K562 (cell line): ENCODE measurements around the gene SERTAD3. TPM values are rescaled to one million over a fixed set of nuclear protein-coding genes. Genes with fewer than 3 reads are reported as not detected.
A peak's percentile ranks its signal among the peaks of the same experiment; 100 is the strongest.

ENCODE experiments used
- ASH1L ChIP-seq: fragments of 450-650 bp; IDR thresholded peaks from 2 replicates; pipeline ENCODE4 v1.6.1; 2018; ENCODE audit warnings: borderline replicate concordance, mild to moderate bottlenecking, low read depth; ENCODE audit not compliant: partially characterized antibody
- CBX3 ChIP-seq, 2 experiments: IDR thresholded peaks; 1 replicate in 1 of 2; 2 replicates in 1 of 2; pipeline ENCODE4 v1.6.1; 2012; ENCODE audit warnings: inconsistent platforms in 2 of 2, low read length in 2 of 2, borderline replicate concordance in 1 of 2, control low read depth in 1 of 2
- CSDE1 ChIP-seq, 2 experiments: fragments of 450-650 bp; IDR thresholded peaks; 2 replicates each; pipeline ENCODE4 v1.6.1; 2016; ENCODE audit warnings: mild to moderate bottlenecking in 1 of 2
- CTBP1 ChIP-seq: fragments of 450-650 bp; IDR thresholded peaks from 2 replicates; pipeline ENCODE4 v1.6.1; 2016; ENCODE audit warnings: borderline replicate concordance
- IFI16 ChIP-seq: fragments of 250-450 bp; sonication (Bioruptor Pico); IDR thresholded peaks from 2 replicates; pipeline ENCODE4 v2.1.2; 2022; ENCODE audit warnings: mild to moderate bottlenecking, inconsistent platforms
- KHSRP ChIP-seq: fragments of 450-650 bp; IDR thresholded peaks from 2 replicates; pipeline ENCODE4 v1.6.1; 2017
- KLF10 ChIP-seq: fragments of 250-450 bp; sonication (Bioruptor Pico); IDR thresholded peaks from 2 replicates; pipeline ENCODE4 v1.6.1; 2021; ENCODE audit warnings: matching md5 sums
- MTF1 ChIP-seq: fragments of 250-450 bp; sonication (Bioruptor Pico); IDR thresholded peaks from 2 replicates; pipeline ENCODE4 v1.9.0; 2021; ENCODE audit warnings: moderate library complexity, mild to moderate bottlenecking, inconsistent platforms, borderline replicate concordance
- NCOA6 ChIP-seq: fragments of 450-650 bp; IDR thresholded peaks from 2 replicates; pipeline ENCODE4 v1.6.1; 2017; ENCODE audit warnings: mild to moderate bottlenecking
- PHF21A ChIP-seq: fragments of 450-650 bp; IDR thresholded peaks from 2 replicates; pipeline ENCODE4 v1.6.1; 2017; ENCODE audit warnings: low read depth, borderline replicate concordance
- ZNF143 ChIP-seq: sonication (generic); formaldehyde crosslinking; IDR thresholded peaks from 2 replicates; pipeline ENCODE4 v1.9.0; 2022; ENCODE audit warnings: mild to moderate bottlenecking, missing genetic modification reagents
- polyA plus RNA-seq, 8 experiments: library from polyadenylated mRNA; depleted of rRNA in 4 of 8; stranded (reverse) in 5 of 8; unstranded in 3 of 8; fragments of >200 nt; fragmentation: Nextera tagmentation in 2 of 8; fragmentation: Illumina TruSeq in 1 of 8; extraction: Ambion mirVana in 2 of 8; extraction: Trizol in 1 of 8; gene quantifications; 2 replicates each; pipeline versions ENCODE4 v1.2.1 to v1.2.3, GENCODE V29; 2011 to 2014; ENCODE audit warnings: inconsistent platforms in 1 of 8, missing spikeins in 1 of 8
- total RNA-seq, 7 experiments: library from RNA; depleted of rRNA in 6 of 7; stranded (reverse); fragments of >200 nt in 6 of 7; fragmentation: Illumina TruSeq in 2 of 7; extraction: Trizol in 2 of 7; gene quantifications; 2 replicates each; pipeline versions ENCODE4 v1.2.1 to v1.2.3, GENCODE V29; 2011 to 2021; ENCODE audit warnings: low replicate concordance in 1 of 7
- TF ChIP-seq, protein P1 (sequence below): sonication (generic); formaldehyde crosslinking; IDR thresholded peaks from 2 replicates; pipeline ENCODE4 v1.8.1; 2022; ENCODE audit warnings: missing genetic modification reagents
- TF ChIP-seq, protein P2 (sequence below), 2 experiments: fragments of 450-650 bp; IDR thresholded peaks; 2 replicates each; pipeline ENCODE4 v1.6.1; 2016; ENCODE audit warnings: mild to moderate bottlenecking in 2 of 2, borderline replicate concordance in 1 of 2, low read depth in 1 of 2, moderate library complexity in 1 of 2
- TF ChIP-seq, protein P3 (sequence below): fragments of 250-450 bp; sonication (Bioruptor Pico); IDR thresholded peaks from 2 replicates; pipeline ENCODE4 v1.4.0; 2020
- TF ChIP-seq, protein P4 (sequence below): fragments of 450-650 bp; IDR thresholded peaks from 2 replicates; pipeline ENCODE4 v1.7.0; 2016; ENCODE audit warnings: borderline replicate concordance

Gene SERTAD3
- total and polyA plus RNA-seq, 9 of the 15 experiments (the other 6 are each of a cell fraction or from before 2014, with no cell fraction given), result 5.4 to 28.9 (median 17.5) TPM

DNA sequence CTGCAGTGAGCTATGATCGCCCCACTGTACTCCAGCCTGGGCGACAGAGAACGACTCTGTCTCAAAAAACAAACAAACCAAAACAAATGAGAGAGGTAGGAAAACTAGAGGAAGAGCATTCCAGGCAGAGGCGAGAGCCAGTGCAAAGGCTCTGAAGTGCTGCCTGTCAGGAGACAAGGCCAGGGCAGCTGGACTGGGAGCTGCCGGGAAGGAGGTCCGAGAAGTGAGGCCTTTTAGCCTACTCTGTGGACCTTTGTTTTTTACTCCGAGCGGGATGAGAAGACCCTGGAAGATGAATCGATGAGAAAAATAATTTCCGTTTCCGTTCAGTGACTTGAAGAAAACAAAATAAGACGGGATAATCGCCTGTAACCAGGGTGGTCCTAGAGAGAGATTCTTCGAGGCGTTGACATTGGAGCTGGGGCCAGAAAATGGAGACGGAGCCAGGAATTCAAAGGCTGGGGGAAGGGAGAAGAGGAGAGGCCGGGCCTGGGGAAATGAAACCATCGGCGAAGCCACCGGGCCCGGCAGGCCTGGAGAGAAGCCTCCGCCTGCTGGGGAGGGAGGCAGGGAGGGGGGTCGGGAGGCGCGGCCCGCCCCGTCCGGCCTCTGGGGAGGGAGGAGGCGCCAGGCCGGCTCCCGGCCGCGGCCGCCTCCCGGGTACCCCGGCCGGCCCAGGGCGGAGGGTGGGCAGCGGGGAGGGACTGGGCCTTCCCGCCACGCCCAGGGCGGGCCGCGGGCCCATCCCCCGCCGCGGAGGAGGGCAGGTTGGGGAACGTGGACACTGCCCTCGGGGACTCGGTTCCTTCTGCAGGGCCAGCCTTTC, 10.5 kb downstream of the SERTAD3 start (continued):
- TF ChIP-seq NCOA6 (no peak), ZNF143 (CRISPR knock-in tag) (no peak), CTBP1 (no peak; the same call in 1 of the 2 replicates), PHF21A (peak; percentile 7; the same call in 1 of the 2 replicates), ASH1L (no peak), IFI16 (no peak), CSDE1 (IDR thresholded peaks at IDR 0.05) (no peak), KLF10 (no peak), KHSRP (no peak), MTF1 (no peak), CBX3 (IDR thresholded peaks at IDR 0.05; ENCODE audit: borderline replicate concordance in 1 of 2, low read length in 2 of 2) (no peak)
- TF ChIP-seq, protein P1, sequence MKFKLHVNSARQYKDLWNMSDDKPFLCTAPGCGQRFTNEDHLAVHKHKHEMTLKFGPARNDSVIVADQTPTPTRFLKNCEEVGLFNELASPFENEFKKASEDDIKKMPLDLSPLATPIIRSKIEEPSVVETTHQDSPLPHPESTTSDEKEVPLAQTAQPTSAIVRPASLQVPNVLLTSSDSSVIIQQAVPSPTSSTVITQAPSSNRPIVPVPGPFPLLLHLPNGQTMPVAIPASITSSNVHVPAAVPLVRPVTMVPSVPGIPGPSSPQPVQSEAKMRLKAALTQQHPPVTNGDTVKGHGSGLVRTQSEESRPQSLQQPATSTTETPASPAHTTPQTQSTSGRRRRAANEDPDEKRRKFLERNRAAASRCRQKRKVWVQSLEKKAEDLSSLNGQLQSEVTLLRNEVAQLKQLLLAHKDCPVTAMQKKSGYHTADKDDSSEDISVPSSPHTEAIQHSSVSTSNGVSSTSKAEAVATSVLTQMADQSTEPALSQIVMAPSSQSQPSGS, result no peak
- TF ChIP-seq, protein P2, sequence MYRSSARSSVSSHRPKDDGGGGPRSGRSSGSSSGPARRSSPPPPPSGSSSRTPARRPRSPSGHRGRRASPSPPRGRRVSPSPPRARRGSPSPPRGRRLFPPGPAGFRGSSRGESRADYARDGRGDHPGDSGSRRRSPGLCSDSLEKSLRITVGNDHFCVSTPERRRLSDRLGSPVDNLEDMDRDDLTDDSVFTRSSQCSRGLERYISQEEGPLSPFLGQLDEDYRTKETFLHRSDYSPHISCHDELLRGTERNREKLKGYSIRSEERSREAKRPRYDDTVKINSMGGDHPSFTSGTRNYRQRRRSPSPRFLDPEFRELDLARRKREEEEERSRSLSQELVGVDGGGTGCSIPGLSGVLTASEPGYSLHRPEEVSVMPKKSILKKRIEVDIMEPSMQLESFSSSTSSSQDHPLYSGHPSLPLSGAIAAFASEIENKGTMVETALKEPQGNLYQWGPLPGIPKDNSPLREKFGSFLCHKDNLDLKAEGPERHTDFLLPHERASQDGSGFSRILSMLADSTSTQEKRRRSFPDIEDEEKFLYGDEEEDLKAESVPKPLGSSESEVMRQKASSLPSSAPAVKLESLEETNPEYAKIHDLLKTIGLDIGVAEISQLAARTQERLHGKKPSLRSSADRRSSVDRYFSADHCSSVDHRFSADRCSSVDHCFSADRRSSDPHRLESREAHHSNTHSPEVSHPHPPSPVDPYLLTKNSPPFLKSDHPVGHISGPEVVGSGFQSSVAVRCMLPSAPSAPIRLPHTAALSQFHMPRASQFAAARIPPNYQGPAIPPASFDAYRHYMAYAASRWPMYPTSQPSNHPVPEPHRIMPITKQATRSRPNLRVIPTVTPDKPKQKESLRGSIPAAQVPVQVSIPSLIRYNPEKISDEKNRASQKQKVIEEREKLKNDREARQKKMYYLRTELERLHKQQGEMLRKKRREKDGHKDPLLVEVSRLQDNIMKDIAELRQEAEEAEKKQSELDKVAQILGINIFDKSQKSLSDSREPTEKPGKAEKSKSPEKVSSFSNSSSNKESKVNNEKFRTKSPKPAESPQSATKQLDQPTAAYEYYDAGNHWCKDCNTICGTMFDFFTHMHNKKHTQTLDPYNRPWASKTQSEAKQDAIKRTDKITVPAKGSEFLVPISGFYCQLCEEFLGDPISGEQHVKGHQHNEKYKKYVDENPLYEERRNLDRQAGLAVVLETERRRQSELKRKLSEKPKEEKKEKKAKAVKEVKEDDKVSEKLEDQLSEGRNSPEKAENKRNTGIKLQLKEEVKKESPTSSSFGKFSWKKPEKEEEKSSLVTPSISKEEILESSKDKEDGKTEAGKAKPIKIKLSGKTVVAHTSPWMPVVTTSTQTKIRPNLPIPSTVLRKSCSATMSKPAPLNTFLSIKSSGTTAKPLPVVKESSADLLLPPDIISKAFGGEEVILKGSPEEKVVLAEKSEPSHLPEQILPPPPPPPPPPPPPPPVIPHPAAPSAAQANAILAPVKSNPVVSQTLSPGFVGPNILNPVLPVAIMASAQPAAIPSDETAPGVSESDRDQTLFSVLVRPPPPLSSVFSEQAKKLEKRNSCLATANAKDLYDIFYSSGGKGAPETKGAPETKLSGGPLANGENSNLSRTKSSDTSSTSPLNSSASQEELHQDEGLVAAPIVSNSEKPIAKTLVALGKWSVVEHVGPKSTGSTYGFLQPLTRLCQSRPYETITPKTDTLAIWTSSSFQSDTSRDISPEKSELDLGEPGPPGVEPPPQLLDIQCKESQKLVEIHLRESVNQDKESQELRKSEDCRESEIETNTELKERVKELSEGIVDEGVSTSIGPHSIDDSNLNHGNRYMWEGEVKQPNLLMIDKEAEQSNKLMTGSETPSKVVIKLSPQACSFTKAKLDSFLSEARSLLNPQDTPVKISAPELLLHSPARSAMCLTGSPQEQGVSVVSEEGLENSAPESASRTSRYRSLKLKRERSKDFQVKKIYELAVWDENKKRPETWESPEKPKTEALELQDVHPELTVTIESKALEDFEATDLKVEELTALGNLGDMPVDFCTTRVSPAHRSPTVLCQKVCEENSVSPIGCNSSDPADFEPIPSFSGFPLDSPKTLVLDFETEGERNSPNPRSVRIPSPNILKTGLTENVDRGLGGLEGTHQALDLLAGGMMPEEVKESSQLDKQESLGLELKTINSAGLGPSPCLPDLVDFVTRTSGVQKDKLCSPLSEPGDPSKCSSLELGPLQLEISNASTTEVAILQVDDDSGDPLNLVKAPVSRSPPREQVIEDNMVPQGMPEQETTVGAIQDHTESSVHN (IDR thresholded peaks at IDR 0.05; ENCODE audit: borderline replicate concordance in 1 of 2, low read depth in 1 of 2), result no peak
- TF ChIP-seq, protein P3, sequence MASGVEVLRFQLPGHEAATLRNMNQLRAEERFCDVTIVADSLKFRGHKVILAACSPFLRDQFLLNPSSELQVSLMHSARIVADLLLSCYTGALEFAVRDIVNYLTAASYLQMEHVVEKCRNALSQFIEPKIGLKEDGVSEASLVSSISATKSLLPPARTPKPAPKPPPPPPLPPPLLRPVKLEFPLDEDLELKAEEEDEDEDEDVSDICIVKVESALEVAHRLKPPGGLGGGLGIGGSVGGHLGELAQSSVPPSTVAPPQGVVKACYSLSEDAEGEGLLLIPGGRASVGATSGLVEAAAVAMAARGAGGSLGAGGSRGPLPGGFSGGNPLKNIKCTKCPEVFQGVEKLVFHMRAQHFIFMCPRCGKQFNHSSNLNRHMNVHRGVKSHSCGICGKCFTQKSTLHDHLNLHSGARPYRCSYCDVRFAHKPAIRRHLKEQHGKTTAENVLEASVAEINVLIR (CRISPR knock-in tag), result no peak
- TF ChIP-seq, protein P4, sequence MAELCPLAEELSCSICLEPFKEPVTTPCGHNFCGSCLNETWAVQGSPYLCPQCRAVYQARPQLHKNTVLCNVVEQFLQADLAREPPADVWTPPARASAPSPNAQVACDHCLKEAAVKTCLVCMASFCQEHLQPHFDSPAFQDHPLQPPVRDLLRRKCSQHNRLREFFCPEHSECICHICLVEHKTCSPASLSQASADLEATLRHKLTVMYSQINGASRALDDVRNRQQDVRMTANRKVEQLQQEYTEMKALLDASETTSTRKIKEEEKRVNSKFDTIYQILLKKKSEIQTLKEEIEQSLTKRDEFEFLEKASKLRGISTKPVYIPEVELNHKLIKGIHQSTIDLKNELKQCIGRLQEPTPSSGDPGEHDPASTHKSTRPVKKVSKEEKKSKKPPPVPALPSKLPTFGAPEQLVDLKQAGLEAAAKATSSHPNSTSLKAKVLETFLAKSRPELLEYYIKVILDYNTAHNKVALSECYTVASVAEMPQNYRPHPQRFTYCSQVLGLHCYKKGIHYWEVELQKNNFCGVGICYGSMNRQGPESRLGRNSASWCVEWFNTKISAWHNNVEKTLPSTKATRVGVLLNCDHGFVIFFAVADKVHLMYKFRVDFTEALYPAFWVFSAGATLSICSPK, result no peak
